Endothelial cell of umbilical vein (primary cell): Measurements from ENCODE around the gene UBE2K.

Source experiments
- EZH2 ChIP-seq: IDR thresholded peaks from 2 replicates; pipeline ENCODE4 v1.6.1; 2012; ENCODE audit warnings: borderline replicate concordance, low read depth, mild to moderate bottlenecking, moderate library complexity, low read length, inconsistent platforms; ENCODE audit not compliant: severe bottlenecking
- FOS ChIP-seq: IDR thresholded peaks from 2 replicates; pipeline ENCODE4 v1.6.1; 2011; ENCODE audit warnings: mild to moderate bottlenecking, low read length, moderate library complexity, borderline replicate concordance; ENCODE audit not compliant: insufficient read depth
- GATA2 ChIP-seq: IDR thresholded peaks from 2 replicates; pipeline ENCODE4 v1.7.0; 2011; ENCODE audit warnings: low read depth, mild to moderate bottlenecking, moderate library complexity, mixed read lengths, low read length; ENCODE audit not compliant: insufficient read length, insufficient read depth
- JUN ChIP-seq: IDR thresholded peaks from 2 replicates; pipeline ENCODE4 v1.6.1; 2011; ENCODE audit warnings: borderline replicate concordance, low read depth; ENCODE audit not compliant: insufficient read length, insufficient read depth
- POLR2A ChIP-seq: IDR thresholded peaks from 2 replicates; pipeline ENCODE4 v1.6.1; 2012; ENCODE audit warnings: low read depth, mild to moderate bottlenecking, control low read depth, low read length
- POLR2AphosphoS5 ChIP-seq: IDR thresholded peaks from 2 replicates; pipeline ENCODE4 v1.6.1; 2012; ENCODE audit warnings: low read depth, mild to moderate bottlenecking, control low read depth, low read length, moderate library complexity; ENCODE audit not compliant: insufficient read depth
- TF ChIP-seq, protein P1 (sequence below), 2 donors: IDR thresholded peaks; 1 replicate in 1 of 2; 2 replicates in 1 of 2; pipeline ENCODE4 v1.5.1; 2011; ENCODE audit warnings: low read length in 2 of 2, mild to moderate bottlenecking in 2 of 2, moderate library complexity in 2 of 2, control low read depth in 1 of 2, inconsistent platforms in 1 of 2, low read depth in 1 of 2; ENCODE audit not compliant: insufficient read depth in 1 of 2; ENCODE audit errors: extremely low read depth in 1 of 2
- TF ChIP-seq, protein P2 (sequence below): IDR thresholded peaks from 2 replicates; pipeline ENCODE4 v1.6.1; 2011; ENCODE audit not compliant: insufficient read depth, insufficient read length

- TF ChIP-seq POLR2A = no peak
- no peak for TF ChIP-seq EZH2
- TF ChIP-seq, protein P1, sequence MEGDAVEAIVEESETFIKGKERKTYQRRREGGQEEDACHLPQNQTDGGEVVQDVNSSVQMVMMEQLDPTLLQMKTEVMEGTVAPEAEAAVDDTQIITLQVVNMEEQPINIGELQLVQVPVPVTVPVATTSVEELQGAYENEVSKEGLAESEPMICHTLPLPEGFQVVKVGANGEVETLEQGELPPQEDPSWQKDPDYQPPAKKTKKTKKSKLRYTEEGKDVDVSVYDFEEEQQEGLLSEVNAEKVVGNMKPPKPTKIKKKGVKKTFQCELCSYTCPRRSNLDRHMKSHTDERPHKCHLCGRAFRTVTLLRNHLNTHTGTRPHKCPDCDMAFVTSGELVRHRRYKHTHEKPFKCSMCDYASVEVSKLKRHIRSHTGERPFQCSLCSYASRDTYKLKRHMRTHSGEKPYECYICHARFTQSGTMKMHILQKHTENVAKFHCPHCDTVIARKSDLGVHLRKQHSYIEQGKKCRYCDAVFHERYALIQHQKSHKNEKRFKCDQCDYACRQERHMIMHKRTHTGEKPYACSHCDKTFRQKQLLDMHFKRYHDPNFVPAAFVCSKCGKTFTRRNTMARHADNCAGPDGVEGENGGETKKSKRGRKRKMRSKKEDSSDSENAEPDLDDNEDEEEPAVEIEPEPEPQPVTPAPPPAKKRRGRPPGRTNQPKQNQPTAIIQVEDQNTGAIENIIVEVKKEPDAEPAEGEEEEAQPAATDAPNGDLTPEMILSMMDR (IDR thresholded peaks at IDR 0.05; ENCODE audit: extremely low read depth in 1 of 2, insufficient read depth in 1 of 2, low read depth in 1 of 2, low read length in 2 of 2) = no peak
- no peak for TF ChIP-seq POLR2AphosphoS5
- TF ChIP-seq, protein P2, sequence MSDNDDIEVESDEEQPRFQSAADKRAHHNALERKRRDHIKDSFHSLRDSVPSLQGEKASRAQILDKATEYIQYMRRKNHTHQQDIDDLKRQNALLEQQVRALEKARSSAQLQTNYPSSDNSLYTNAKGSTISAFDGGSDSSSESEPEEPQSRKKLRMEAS = no peak
- TF ChIP-seq GATA2 = no peak
- no peak for TF ChIP-seq FOS
- no peak for TF ChIP-seq JUN
Measured at GRCh38 chr4:39770471-39770870, 72.5 kb downstream of the UBE2K start.
